Measurements from ENCODE around the gene TMEM86B.

GRCh38 chr19:55206664-55207500 lies 21.7 kb downstream of the TMEM86B start:
- TF ChIP-seq CTCF (conservative IDR thresholded peaks at IDR 0.05 in 1 of 2, IDR thresholded peaks at IDR 0.05 in 1 of 2; ENCODE audit: low read depth in 1 of 2, low read length in 2 of 2) (no peak), EZH2 (IDR thresholded peaks at IDR 0.05; ENCODE audit: low read length, missing control alignments) (no peak)

Data from fibroblast of lung (primary cell).